ENCODE results near the gene CHAT. TPM values are rescaled to one million over a fixed set of nuclear protein-coding genes. Genes with fewer than 3 reads are reported as not detected.

Gene CHAT
- total RNA-seq, 1 donor from 2014 or later, result not detected

DNA sequence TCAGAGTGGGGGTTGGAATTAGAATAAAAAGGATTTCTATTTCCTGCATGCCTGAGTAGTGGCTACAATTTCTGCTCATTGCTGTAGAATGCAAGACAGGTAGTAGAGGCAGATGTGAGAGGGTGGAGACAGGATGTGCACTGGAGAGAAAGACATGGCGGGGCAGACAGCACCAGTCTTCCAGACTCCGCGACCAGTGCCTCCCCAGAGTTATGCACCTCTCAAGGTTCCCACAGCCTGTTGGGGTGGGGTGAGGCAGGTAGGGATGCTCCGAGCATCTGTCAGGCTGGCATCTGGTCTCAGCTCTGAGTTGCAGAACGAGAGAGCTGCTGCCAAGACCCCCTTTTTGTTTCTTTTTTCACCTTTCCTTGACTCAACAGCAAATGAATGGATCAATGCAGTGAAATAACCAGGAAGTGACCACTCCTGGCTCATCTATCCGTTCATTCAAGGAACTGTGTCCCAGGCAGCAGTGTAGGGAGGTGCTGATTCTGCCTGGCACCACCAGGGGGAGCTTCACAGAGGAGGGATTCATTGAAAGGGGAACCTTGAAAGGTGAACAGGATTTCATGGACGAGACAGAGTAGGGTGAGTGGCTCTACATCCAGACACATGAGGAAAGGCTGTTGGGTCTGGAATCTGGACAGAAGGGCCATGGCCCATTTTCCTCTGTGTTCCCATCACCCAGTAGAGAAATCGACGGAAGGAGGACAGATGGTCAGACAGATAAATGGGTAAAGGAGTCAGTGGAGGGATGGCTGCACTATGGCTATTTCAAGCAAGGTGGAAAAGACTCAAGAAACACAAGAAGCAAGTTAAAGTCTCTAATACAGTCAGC is 20.9 kb upstream of the CHAT start:
- TF ChIP-seq, protein P1, sequence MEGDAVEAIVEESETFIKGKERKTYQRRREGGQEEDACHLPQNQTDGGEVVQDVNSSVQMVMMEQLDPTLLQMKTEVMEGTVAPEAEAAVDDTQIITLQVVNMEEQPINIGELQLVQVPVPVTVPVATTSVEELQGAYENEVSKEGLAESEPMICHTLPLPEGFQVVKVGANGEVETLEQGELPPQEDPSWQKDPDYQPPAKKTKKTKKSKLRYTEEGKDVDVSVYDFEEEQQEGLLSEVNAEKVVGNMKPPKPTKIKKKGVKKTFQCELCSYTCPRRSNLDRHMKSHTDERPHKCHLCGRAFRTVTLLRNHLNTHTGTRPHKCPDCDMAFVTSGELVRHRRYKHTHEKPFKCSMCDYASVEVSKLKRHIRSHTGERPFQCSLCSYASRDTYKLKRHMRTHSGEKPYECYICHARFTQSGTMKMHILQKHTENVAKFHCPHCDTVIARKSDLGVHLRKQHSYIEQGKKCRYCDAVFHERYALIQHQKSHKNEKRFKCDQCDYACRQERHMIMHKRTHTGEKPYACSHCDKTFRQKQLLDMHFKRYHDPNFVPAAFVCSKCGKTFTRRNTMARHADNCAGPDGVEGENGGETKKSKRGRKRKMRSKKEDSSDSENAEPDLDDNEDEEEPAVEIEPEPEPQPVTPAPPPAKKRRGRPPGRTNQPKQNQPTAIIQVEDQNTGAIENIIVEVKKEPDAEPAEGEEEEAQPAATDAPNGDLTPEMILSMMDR (conservative IDR thresholded peaks at IDR 0.05; ENCODE audit: low read depth, low read length), result peak; percentile 99
- H3K4me3 ChIP-seq (ENCODE audit: low read depth, low read length), result no peak overlapping the region
- DNase-seq (ENCODE audit: low read depth), result no peak

GRCh38 chr10:49593564-49593875 is 20.3 kb upstream of the CHAT start:
- no peak overlapping the region for H3K4me3 ChIP-seq (ENCODE audit: low read depth, low read length)
- no peak for DNase-seq (ENCODE audit: low read depth)
- TF ChIP-seq, protein P1 (conservative IDR thresholded peaks at IDR 0.05; ENCODE audit: low read depth, low read length), result no peak

- no peak for DNase-seq (ENCODE audit: low read depth)
- TF ChIP-seq, protein P1 (conservative IDR thresholded peaks at IDR 0.05; ENCODE audit: low read depth, low read length), result no peak
- no peak overlapping the region for H3K4me3 ChIP-seq (ENCODE audit: low read depth, low read length)
These were observed 19.8 kb upstream of the CHAT start for GRCh38 chr10:49593998-49594397.

DNA sequence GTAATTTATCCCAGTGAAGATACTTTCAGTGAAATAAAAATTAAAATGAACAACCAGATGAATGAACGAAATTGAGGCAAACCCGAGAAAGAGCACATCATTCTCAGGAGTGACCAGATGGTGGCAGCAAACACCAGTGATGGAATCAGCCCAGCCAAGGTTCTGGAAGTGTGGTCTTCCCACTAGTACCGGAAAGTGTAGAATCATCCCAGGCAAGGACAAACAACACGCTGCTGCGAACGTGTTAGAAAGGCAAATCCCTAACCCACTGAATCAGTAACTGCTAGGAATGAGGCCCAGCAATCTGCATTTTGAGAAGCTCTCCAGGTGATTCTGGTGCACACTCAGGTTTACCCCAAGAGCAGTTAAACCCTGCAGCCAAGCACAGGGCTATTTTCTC is 19.2 kb upstream of the CHAT start:
- DNase-seq (ENCODE audit: low read depth), result peak; percentile 15

DNA sequence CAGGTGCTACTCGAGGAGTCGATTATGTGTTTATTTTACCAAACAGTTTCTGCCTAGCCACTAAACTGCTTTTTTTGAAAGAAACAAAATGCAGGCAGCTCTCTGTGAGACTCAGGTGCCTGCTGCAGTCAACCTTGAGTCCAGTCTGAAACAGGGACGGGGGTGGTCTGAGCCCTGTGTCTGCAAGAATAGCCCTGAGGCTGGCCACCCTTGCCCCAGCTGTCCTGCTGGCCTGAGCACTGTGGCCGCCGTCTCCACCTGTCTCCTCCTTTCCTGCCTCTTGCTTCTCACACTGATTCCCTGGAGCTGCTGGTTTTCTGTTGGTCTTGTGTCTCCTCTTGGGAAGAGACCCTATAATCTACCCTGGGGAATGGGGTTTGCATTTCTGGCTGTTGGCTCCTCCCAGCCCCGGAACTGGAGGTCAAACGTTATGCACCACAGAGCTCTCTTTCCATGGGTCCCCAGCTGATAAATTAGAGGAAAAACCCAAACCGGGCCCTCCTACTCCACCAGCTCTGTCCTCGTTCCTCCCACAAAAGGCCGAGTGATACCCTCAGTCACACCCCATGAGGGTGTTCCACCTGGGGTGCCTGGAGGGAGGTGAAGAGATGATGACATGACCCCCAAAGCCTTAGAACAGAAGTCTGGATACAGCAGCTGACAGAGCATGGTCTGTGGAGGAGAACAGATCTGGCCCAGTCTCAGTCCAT is 18.7 kb upstream of the CHAT start:
- DNase-seq (ENCODE audit: low read depth), result no peak
- H3K4me3 ChIP-seq (ENCODE audit: low read depth, low read length), result no peak overlapping the region
- TF ChIP-seq, protein P1 (conservative IDR thresholded peaks at IDR 0.05; ENCODE audit: low read depth, low read length), result no peak

More for the DNA sequence above, 19.2 kb upstream of the CHAT start:
- no peak overlapping the region for H3K4me3 ChIP-seq (ENCODE audit: low read depth, low read length)
- TF ChIP-seq, protein P1 (conservative IDR thresholded peaks at IDR 0.05; ENCODE audit: low read depth, low read length), result peak; percentile 91

DNA sequence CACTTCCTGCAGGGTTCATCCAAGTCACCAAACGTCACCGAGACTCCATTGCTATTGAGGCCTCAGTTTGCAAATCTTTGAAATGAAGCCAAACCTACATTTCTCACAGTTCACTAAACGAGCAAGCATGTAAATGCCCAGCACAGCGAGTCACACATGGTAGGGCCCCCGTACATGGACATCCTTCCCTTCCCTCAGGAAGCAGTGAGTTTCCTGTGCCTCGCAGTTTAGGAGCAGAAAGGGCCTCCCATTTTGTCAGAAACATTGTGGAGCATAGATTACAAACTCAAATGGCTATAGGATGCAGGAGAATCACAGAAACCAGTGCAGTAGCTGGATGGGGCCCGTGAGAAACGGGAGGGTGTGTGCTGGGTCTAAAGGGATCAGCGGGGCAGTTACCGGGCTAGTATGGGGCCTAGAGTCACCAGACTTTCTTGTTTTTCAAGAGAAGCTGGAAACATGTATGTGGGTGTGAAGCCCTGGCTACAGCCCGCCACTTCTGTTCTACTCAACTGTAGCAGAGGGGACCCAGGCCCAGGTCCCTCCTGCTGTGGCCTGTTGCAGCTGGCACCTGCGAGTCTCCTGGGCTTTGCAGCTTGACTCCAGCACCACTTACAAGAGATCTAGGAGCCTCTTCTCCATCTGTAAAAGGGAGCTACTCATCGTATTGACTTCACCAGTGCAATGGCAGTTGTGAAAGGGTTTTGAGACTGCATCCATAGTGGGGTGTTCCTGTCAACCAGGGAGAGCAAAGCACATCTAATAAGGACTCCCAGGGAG is 17.9 kb upstream of the CHAT start:
- TF ChIP-seq, protein P1 (conservative IDR thresholded peaks at IDR 0.05; ENCODE audit: low read depth, low read length), result no peak
- DNase-seq (ENCODE audit: low read depth), result no peak
- no peak overlapping the region for H3K4me3 ChIP-seq (ENCODE audit: low read depth, low read length)

Measured in epithelial cell of proximal tubule (primary cell).